Measurements from ENCODE around the gene PTPRG.
A peak's percentile ranks its signal among the peaks of the same experiment; 100 is the strongest.

Gene PTPRG

DNA sequence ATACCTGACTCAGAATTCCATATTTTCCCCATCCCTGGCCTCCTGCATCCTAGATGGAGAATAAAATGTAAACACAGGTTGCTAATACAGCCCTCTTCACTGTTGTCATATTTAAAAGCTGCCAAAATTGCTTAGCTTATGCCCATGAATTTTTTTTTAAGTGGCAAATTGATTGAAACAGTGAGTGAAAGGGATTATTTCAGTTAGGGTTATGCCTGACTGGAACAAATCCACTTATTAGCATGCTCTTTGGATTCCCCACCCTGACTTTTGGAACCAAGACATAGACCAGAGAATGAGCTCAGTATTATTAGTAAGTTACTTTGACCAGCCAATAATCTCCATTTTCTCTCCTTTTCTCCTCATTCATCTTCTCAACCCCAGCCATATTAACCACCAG, 567.3 kb downstream of the PTPRG start:
- TF ChIP-seq, protein P1, sequence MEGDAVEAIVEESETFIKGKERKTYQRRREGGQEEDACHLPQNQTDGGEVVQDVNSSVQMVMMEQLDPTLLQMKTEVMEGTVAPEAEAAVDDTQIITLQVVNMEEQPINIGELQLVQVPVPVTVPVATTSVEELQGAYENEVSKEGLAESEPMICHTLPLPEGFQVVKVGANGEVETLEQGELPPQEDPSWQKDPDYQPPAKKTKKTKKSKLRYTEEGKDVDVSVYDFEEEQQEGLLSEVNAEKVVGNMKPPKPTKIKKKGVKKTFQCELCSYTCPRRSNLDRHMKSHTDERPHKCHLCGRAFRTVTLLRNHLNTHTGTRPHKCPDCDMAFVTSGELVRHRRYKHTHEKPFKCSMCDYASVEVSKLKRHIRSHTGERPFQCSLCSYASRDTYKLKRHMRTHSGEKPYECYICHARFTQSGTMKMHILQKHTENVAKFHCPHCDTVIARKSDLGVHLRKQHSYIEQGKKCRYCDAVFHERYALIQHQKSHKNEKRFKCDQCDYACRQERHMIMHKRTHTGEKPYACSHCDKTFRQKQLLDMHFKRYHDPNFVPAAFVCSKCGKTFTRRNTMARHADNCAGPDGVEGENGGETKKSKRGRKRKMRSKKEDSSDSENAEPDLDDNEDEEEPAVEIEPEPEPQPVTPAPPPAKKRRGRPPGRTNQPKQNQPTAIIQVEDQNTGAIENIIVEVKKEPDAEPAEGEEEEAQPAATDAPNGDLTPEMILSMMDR (IDR thresholded peaks at IDR 0.05; ENCODE audit: low read depth, low read length, missing control alignments), result no peak
- H3K4me3 ChIP-seq (ENCODE audit: low read depth, low read length), result no peak overlapping the region
- in situ Hi-C loops (cut with HindIII; ENCODE audit: low sequenced_read_pairs), result no loop called here
- DNase-seq (ENCODE audit: low read depth), result no peak

DNA sequence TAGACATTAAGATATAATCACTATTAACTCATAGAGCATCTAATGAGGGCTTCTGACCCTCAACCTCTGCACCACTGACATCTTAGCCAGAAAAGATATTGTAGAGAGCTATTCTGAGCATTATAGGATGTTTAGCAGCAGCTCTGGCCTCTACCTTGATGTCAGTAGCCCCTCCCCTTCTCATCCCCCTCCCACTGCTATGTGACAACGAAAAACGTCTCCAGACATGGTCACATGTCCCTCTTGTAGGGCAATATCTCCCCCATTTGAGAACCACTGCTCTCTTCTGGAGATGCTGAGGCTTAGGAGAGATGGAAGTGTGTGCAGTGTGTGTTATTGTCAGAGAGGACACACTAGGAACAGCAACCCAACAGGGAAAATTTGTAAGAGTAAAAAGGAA, 569.7 kb downstream of the PTPRG start:
- in situ Hi-C loops (cut with HindIII; ENCODE audit: low sequenced_read_pairs), result no loop called here
- no peak for DNase-seq (ENCODE audit: low read depth)
- H3K4me3 ChIP-seq (ENCODE audit: low read depth, low read length), result no peak overlapping the region
- TF ChIP-seq, protein P1 (IDR thresholded peaks at IDR 0.05; ENCODE audit: low read depth, low read length, missing control alignments), result no peak

DNA sequence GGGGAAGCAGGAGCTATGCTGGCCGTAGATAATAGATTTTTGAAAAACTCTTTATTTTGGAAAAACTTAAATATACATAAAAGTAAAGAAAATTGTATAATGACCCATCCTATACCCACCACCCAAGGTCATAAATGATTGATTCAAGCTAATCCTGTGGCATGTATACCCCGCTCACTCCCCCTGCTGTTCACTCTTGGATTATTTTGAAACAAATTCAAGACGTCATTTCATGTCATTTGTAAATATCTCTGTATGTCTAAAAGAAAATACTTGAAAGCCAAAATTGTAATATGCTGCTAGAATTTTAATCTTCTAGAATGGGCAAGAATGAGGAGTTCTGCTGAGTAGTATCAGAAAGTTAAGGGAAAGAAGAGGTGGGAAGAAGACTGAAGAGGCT, 570.2 kb downstream of the PTPRG start:
- no peak for DNase-seq (ENCODE audit: low read depth)
- in situ Hi-C loops (cut with HindIII; ENCODE audit: low sequenced_read_pairs), result no loop called here
- no peak overlapping the region for H3K4me3 ChIP-seq (ENCODE audit: low read depth, low read length)
- TF ChIP-seq, protein P1 (IDR thresholded peaks at IDR 0.05; ENCODE audit: low read depth, low read length, missing control alignments), result peak; percentile 36

DNA sequence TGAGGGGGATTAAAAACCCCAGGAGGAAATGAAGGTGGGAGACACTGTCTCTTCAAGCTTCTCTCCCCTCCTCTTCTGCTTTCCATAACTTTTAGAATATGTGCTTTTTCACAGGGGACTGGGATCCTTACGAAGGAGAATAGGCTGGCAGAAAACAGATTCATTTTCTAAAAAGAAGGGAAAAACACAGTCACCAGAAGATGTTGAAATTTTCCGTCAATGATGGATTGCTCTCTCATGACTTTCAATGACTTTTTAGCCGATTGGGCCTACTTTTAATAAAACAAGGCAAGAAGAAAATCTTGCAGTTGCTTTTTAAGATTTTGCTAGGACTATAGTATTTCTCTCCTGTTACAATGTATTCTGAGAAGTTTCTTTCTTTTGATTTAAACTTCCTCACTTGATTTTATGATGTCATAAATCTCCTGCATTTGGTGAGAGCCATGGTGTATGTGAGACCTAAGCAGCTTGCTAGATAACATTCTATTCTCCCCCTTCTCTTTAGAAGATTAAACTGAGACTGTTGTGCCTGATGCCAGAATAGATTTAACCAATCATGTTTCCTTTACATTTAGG, 570.7 kb downstream of the PTPRG start:
- TF ChIP-seq, protein P1 (IDR thresholded peaks at IDR 0.05; ENCODE audit: low read depth, low read length, missing control alignments), result no peak
- H3K4me3 ChIP-seq (ENCODE audit: low read depth, low read length), result no peak overlapping the region
- in situ Hi-C loops (cut with HindIII; ENCODE audit: low sequenced_read_pairs), result no loop called here
- DNase-seq (ENCODE audit: low read depth), result no peak

DNA sequence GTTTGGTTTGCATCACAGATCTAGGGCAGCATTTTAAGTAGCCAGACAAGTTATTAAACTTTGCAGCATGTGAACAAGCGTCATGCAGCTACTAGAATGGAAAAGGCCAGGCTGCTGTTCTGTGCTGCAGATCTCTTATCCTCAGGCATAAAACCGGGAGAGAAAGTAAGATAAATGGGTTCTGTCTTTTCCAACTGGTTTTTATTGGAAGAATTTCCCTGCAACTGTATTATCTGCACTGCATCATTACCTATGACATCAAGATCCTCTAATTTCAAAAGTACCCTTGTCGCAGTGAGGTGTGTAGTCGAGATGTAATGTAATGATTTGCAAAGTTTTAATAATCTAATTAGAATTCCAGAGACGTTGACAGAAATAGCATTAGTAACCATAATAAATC, 571.6 kb downstream of the PTPRG start:
- no peak for DNase-seq (ENCODE audit: low read depth)
- in situ Hi-C loops (cut with HindIII; ENCODE audit: low sequenced_read_pairs), result no loop called here
- no peak overlapping the region for H3K4me3 ChIP-seq (ENCODE audit: low read depth, low read length)
- TF ChIP-seq, protein P1 (IDR thresholded peaks at IDR 0.05; ENCODE audit: low read depth, low read length, missing control alignments), result no peak

DNA sequence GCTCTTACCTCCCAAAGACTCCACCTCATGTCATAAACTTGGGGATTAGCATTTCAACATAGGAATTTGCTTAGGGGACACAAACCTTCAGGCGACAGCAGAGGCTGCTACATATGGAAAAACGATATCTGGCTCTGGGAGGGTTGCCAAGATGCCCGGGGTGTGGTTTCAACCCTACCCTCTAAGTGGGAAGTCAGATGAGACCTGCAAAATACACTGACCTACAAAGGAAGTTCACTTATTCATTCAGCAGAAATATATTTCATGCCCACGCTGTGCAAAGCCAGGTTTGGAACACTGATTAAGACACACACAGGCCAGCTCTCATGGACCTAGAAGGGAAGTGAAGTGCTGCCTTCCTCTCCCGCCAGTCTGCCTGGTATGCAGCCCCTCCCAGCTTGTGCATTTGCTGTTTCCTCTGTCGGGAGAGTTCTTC, 572.7 kb downstream of the PTPRG start:
- DNase-seq (ENCODE audit: low read depth), result no peak

More for the DNA sequence above, 572.7 kb downstream of the PTPRG start:
- TF ChIP-seq, protein P1 (IDR thresholded peaks at IDR 0.05; ENCODE audit: low read depth, low read length, missing control alignments), result no peak
- no peak overlapping the region for H3K4me3 ChIP-seq (ENCODE audit: low read depth, low read length)
- in situ Hi-C loops (cut with HindIII; ENCODE audit: low sequenced_read_pairs), result no loop called here

Measured in astrocyte of the cerebellum (primary cell).